IMR-90 (cell line): Measurements from ENCODE around the gene TFAP2E. TPM values are rescaled to one million over a fixed set of nuclear protein-coding genes. Genes with fewer than 3 reads are reported as not detected.
A peak's percentile ranks its signal among the peaks of the same experiment; 100 is the strongest.

Source experiments
- ATAC-seq: fragments of 200-7000 bp; cut with Tn5 transposase; 2 replicates; pipeline ENCODE4 v1.9.1; 2020; ENCODE audit warnings: low read depth, mild to moderate bottlenecking, moderate library complexity
- BruUV-seq: library from RNA; stranded (reverse); fragments of 400-500 nt; replicated peaks from 2 replicates; lab custom pipeline; 2021; lab: Mats Ljungman, UMichigan
- CTCF ChIA-PET: fragments of 300-600 bp; formaldehyde crosslinking; extraction: SDS; loops from one replicate; lab custom pipeline; 2021; ENCODE audit warnings: antibody characterized with exemption; lab: Yijun Ruan, JAX
- POLR2A ChIA-PET: fragments of 300-600 bp; sonication (Branson Sonifier 250); formaldehyde crosslinking; loops from one replicate; lab custom pipeline; 2022; ENCODE audit warnings: antibody characterized with exemption; ENCODE audit not compliant: unreplicated experiment; lab: Charles Lee
- DNase-seq: peaks from one replicate; pipeline ENCODE4 v3.0.0; 2013
- H2AFZ ChIP-seq: replicated peaks from 2 replicates; pipeline ENCODE3; 2013; ENCODE audit warnings: low read length, mild to moderate bottlenecking; ENCODE audit not compliant: poor library complexity
- H2AK5ac ChIP-seq: 2 replicates; pipeline ENCODE4 v1.6.1; 2013; ENCODE audit warnings: low read depth, low read length, inconsistent platforms
- H2AK9ac ChIP-seq: replicated peaks from 2 replicates; pipeline ENCODE3; 2013; ENCODE audit warnings: mild to moderate bottlenecking, low read depth, low read length, moderate library complexity; ENCODE audit not compliant: poor library complexity
- H2BK120ac ChIP-seq: 2 replicates; pipeline ENCODE4 v1.6.1; 2013; ENCODE audit warnings: low read depth, low read length, inconsistent platforms
- H2BK15ac ChIP-seq: 3 replicates; pipeline ENCODE4 v1.6.1; 2013; ENCODE audit warnings: low read depth, low read length, inconsistent platforms
- H2BK20ac ChIP-seq: 2 replicates; pipeline ENCODE4 v1.6.1; 2013; ENCODE audit warnings: low read depth, mild to moderate bottlenecking, inconsistent platforms, low read length, moderate library complexity
- H2BK5ac ChIP-seq: 2 replicates; pipeline ENCODE4 v1.6.1; 2013; ENCODE audit warnings: mild to moderate bottlenecking, low read depth, low read length, inconsistent platforms; ENCODE audit not compliant: poor library complexity, severe bottlenecking
- H3K14ac ChIP-seq: replicated peaks from 2 replicates; pipeline ENCODE4 v1.6.1; 2013; ENCODE audit warnings: low read depth, low read length, inconsistent platforms
- H3K18ac ChIP-seq: 2 replicates; pipeline ENCODE4 v1.6.1; 2013; ENCODE audit warnings: low read depth, low read length, control low read depth
- H3K23ac ChIP-seq: 2 replicates; pipeline ENCODE4 v1.6.1; 2013; ENCODE audit warnings: low read depth, low read length, inconsistent platforms
- H3K27ac ChIP-seq: 2 replicates; pipeline ENCODE4 v1.5.1; 2013; ENCODE audit warnings: mild to moderate bottlenecking, control low read depth, low read length; ENCODE audit not compliant: insufficient read depth
- H3K27me3 ChIP-seq: 2 replicates; pipeline ENCODE4 v1.6.1; 2013; ENCODE audit warnings: low read length; ENCODE audit not compliant: control insufficient read depth, insufficient read depth
- H3K36me3 ChIP-seq: 2 replicates; pipeline ENCODE4 v1.6.1; 2013; ENCODE audit warnings: low read length, mixed read lengths; ENCODE audit not compliant: control insufficient read depth, insufficient read depth
- H3K4ac ChIP-seq: 2 replicates; pipeline ENCODE4 v1.6.1; 2013; ENCODE audit warnings: low read depth, low read length, inconsistent platforms
- H3K4me1 ChIP-seq: 2 replicates; pipeline ENCODE4 v1.6.1; 2013; ENCODE audit warnings: low read length, mixed read lengths; ENCODE audit not compliant: control insufficient read depth, insufficient read depth
- H3K4me2 ChIP-seq: 2 replicates; pipeline ENCODE4 v1.6.1; 2013; ENCODE audit warnings: low read depth, mild to moderate bottlenecking, control low read depth, low read length, moderate library complexity
- H3K4me3 ChIP-seq: 2 replicates; pipeline ENCODE4 v1.5.1; 2013; ENCODE audit warnings: low read depth, mild to moderate bottlenecking, control low read depth, low read length, moderate library complexity; ENCODE audit not compliant: insufficient read depth
- H3K56ac ChIP-seq: 2 replicates; pipeline ENCODE4 v1.6.1; 2013; ENCODE audit warnings: low read length, inconsistent platforms; ENCODE audit not compliant: insufficient read depth; ENCODE audit errors: extremely low read depth
- H3K79me1 ChIP-seq, 2 experiments: 2 replicates each; pipeline ENCODE4 v1.6.1; 2013; ENCODE audit warnings: low read length in 2 of 2, inconsistent platforms in 1 of 2, low read depth in 1 of 2
- H3K9ac ChIP-seq: 2 replicates; pipeline ENCODE4 v1.6.1; 2013; ENCODE audit warnings: low read depth, low read length, control low read depth
- H3K9me1 ChIP-seq: 2 replicates; pipeline ENCODE4 v1.6.1; 2013; ENCODE audit warnings: low read length, inconsistent platforms; ENCODE audit not compliant: insufficient read depth
- H3K9me3 ChIP-seq: 2 replicates; pipeline ENCODE4 v1.6.1; 2013; ENCODE audit warnings: low read length; ENCODE audit not compliant: control insufficient read depth, insufficient read depth
- H4K20me1 ChIP-seq: 2 replicates; pipeline ENCODE4 v1.6.1; 2013; ENCODE audit warnings: low read length, inconsistent platforms; ENCODE audit not compliant: insufficient read depth
- H4K5ac ChIP-seq: 2 replicates; pipeline ENCODE4 v1.6.1; 2013; ENCODE audit warnings: mild to moderate bottlenecking, low read depth, low read length, control low read depth
- H4K8ac ChIP-seq, 2 experiments: 2 replicates each; pipeline ENCODE4 v1.6.1; 2013; ENCODE audit warnings: low read depth in 2 of 2, low read length in 2 of 2, control low read depth in 1 of 2, inconsistent platforms in 1 of 2
- H4K91ac ChIP-seq: 2 replicates; pipeline ENCODE4 v1.6.1; 2013; ENCODE audit warnings: low read depth, low read length, inconsistent platforms; ENCODE audit not compliant: insufficient read depth
- BHLHE40 ChIP-seq: fragments of 150-350 bp; IDR thresholded peaks from 2 replicates; pipeline ENCODE4 v1.6.1; 2016; ENCODE audit warnings: mild to moderate bottlenecking, low read depth, low read length
- CHD1 ChIP-seq: IDR thresholded peaks from 2 replicates; pipeline ENCODE4 v1.6.1; 2012; ENCODE audit warnings: low read depth, low read length, improper control_type of control experiment
- CTCF ChIP-seq: conservative IDR thresholded peaks from 2 replicates; pipeline ENCODE4 v1.5.1; 2012; ENCODE audit warnings: mild to moderate bottlenecking, low read depth, low read length, improper control_type of control experiment
- ELK1 ChIP-seq: fragments of 150-350 bp; IDR thresholded peaks from 2 replicates; pipeline ENCODE4 v1.6.1; 2016; ENCODE audit warnings: low read depth, mild to moderate bottlenecking, low read length, moderate library complexity, borderline replicate concordance
- MAFK ChIP-seq: IDR thresholded peaks from 2 replicates; pipeline ENCODE4 v1.6.1; 2012; ENCODE audit warnings: low read depth, low read length, improper control_type of control experiment
- MAZ ChIP-seq: IDR thresholded peaks from 2 replicates; pipeline ENCODE4 v1.6.1; 2012; ENCODE audit warnings: low read depth, mild to moderate bottlenecking, low read length, improper control_type of control experiment, moderate library complexity, borderline replicate concordance
- MXI1 ChIP-seq: IDR thresholded peaks from 2 replicates; pipeline ENCODE4 v1.6.1; 2012; ENCODE audit warnings: low read depth, mild to moderate bottlenecking, low read length, moderate library complexity, borderline replicate concordance
- NFE2L2 ChIP-seq: fragments of 150-350 bp; IDR thresholded peaks from 2 replicates; pipeline ENCODE4 v1.6.1; 2016; ENCODE audit warnings: low read depth, mild to moderate bottlenecking, low read length
- POLR2A ChIP-seq: IDR thresholded peaks from 2 replicates; pipeline ENCODE4 v1.6.1; 2012; ENCODE audit warnings: mild to moderate bottlenecking, low read depth, low read length
- RAD21 ChIP-seq: IDR thresholded peaks from 2 replicates; pipeline ENCODE4 v1.6.1; 2012; ENCODE audit warnings: low read length, improper control_type of control experiment
- RCOR1 ChIP-seq: IDR thresholded peaks from 2 replicates; pipeline ENCODE4 v1.6.1; 2012; ENCODE audit warnings: mild to moderate bottlenecking, low read length, improper control_type of control experiment; ENCODE audit not compliant: insufficient replicate concordance
- SMC3 ChIP-seq: fragments of 150-350 bp; IDR thresholded peaks from 2 replicates; pipeline ENCODE4 v1.6.1; 2016; ENCODE audit warnings: low read depth, mild to moderate bottlenecking, antibody characterized with exemption, low read length, moderate library complexity
- WGBS, 2 experiments: methylation state at CpG; one replicate each; pipeline versions ENCODE4 v1.1.5 to v1.1.7; 2013; ENCODE audit warnings: missing lambda C conversion rate in 2 of 2; ENCODE audit not compliant: insufficient read length in 1 of 2; ENCODE audit errors: extremely low coverage in 2 of 2; 5-methylcytosine and 5-hydroxymethylcytosine counted together
- dilution Hi-C: fragments of 300-500 bp; cut with HindIII; formaldehyde crosslinking; loops from one replicate; pipeline ENCODE4 v1.14.3; 2018; ENCODE audit warnings: low sequenced_read_pairs; ENCODE audit not compliant: unreplicated experiment
- in situ Hi-C: fragments of 300-500 bp; cut with MboI; formaldehyde crosslinking; loops from 3 replicates; pipeline ENCODE4 v1.14.3; 2019; ENCODE audit warnings: low sequenced_read_pairs, inconsistent platforms, mixed read lengths
- intact Hi-C: fragments of 100-400 bp; cut with micrococcal nuclease; formaldehyde crosslinking; loops from 2 replicates; pipeline ENCODE4 v1.10.0; 2022
- polyA plus RNA-seq, 3 experiments: library from polyadenylated mRNA; depleted of rRNA; stranded (reverse); fragments of >200 nt; gene quantifications; 2 replicates each; pipeline ENCODE4 v1.2.3, GENCODE V29; 2012; ENCODE audit warnings: low replicate concordance in 1 of 3
- total RNA-seq: library from RNA; depleted of rRNA; stranded (reverse); fragments of >200 nt; gene quantifications from 2 replicates; pipeline ENCODE4 v1.2.3, GENCODE V29; 2012
- TF ChIP-seq, protein P1 (sequence below): fragments of 150-350 bp; IDR thresholded peaks from 2 replicates; pipeline ENCODE4 v1.6.1; 2017; ENCODE audit warnings: mild to moderate bottlenecking, antibody characterized with exemption, low read length, low read depth

Gene TFAP2E
- total and polyA plus RNA-seq, 2 of the 4 experiments (the other 2 are of a cell fraction) = under 0.01 to 0.19 TPM

DNA sequence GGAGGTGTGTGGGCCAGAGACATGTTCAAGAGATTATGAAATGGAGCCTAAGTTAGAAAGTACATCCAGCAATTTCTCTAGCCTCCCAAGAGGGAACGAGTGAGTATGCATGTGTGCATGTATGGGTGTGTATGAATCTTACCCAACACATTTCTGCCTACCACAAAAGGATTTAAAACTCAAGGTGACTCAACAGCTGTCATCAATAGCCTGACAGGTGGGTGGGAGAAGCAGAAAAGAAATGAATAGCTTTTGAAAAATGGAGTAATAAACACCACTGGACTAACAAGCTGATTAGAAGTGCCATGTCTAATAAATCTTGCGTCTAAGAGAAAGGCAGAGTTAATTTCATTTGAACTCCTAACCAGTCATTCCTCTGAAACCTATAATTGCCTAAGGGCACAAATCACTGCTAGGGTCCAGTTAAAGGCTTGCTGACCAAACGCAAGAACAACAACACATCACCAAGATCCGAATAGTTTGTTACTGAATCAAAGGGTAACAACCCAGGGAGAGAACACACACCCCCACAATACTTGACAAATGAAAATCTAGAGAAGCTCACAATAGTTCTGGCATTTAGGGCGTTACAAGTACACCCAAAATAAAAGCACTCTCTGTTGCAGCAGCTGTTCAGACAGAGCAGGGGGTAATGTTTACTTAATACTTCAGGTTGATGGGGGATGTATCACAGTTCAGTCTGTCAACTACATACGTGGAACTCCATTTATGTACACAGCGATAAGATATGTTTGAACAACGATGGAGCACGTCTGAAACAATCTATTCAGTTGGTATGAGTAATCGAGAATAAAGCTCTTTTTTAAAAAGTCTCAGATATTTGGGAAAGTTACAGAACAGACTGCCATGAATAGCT is 17.3 kb upstream of the TFAP2E start:
- Histone ChIP-seq H2BK120ac (no peak overlapping the region), H2BK15ac (no peak overlapping the region), H3K9ac (no peak overlapping the region), H3K4ac (no peak overlapping the region), H3K9me1 (peaks cover 6% of the 10 kb centered on the region), H3K9me3 (no peaks in the 10 kb centered on the region), H3K27ac (no peak overlapping the region), H3K27me3 (no peaks in the 10 kb centered on the region), H3K23ac (0 out of 2 replicates have a peak overlapping the region, but pooled peaks have one; percentile 25), H4K5ac (no peak overlapping the region), H3K4me3 (peak overlapping the region; percentile 79; the same call in 1 of the 2 replicates), H3K36me3 (peaks cover 7% of the 10 kb centered on the region), H4K8ac (no peak overlapping the region), H2BK5ac (peak overlapping the region; percentile 59), H3K18ac (no peak overlapping the region), H3K14ac (no peak overlapping the region), H2BK20ac (no peak overlapping the region), H2AK9ac (no peak overlapping the region), H4K20me1 (peaks cover 24% of the 10 kb centered on the region), H2AK5ac (no peak overlapping the region; the same call in 1 of the 2 replicates), H2AFZ (no peak overlapping the region), H4K91ac (no peak overlapping the region), H3K79me1 (peaks cover 9 to 64% of the 10 kb centered on the region in 2 experiments), H3K4me2 (peak overlapping the region; percentile 92), H3K4me1 (peaks cover 10% of the 10 kb centered on the region), H3K56ac (no peak overlapping the region)
- CTCF ChIA-PET = interaction anchor here (1.2 to 1.8 kb wide), 5 partner anchors 9 to 213 kb away, joined by 3 to 9 read pairs (median 4); partner anchors contain the start of gene CLSPN
- in situ Hi-C loops = no loop called here
- POLR2A ChIA-PET = interaction anchor here (1.2 kb wide), 1 partner anchor 103 kb away, joined by 3 read pairs; no protein-coding TSS in a partner anchor
- DNase-seq = peak; percentile 78
- intact Hi-C loops = loop anchor here (2.0 kb wide), 1 partner anchor 363 kb away; the partner anchor contains the start of gene SFPQ
- no CpG with 5 or more reads among the region's 10 CpGs for WGBS, 2 experiments
- no TSS peak for BruUV-seq
- no peak for ATAC-seq
- dilution Hi-C loops = no loop called here
- no peak for TF ChIP-seq RAD21
- TF ChIP-seq NFE2L2 = no peak
- no peak; the same call in 1 of the 2 replicates for TF ChIP-seq MAFK
- no peak for TF ChIP-seq CHD1
- TF ChIP-seq POLR2A = no peak
- TF ChIP-seq RCOR1 = no peak
- TF ChIP-seq CTCF = no peak
- TF ChIP-seq MXI1 = no peak
- TF ChIP-seq BHLHE40 = no peak
- TF ChIP-seq SMC3 = 0 out of 2 replicates have a peak, but pooled peaks have one; percentile 5
- TF ChIP-seq MAZ = no peak
- no peak for TF ChIP-seq ELK1
- TF ChIP-seq, protein P1, sequence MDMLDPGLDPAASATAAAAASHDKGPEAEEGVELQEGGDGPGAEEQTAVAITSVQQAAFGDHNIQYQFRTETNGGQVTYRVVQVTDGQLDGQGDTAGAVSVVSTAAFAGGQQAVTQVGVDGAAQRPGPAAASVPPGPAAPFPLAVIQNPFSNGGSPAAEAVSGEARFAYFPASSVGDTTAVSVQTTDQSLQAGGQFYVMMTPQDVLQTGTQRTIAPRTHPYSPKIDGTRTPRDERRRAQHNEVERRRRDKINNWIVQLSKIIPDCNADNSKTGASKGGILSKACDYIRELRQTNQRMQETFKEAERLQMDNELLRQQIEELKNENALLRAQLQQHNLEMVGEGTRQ = no peak
